ENCODE measurements around the gene WDR1.

GRCh38 chr4:10102474-10103332, 13.9 kb downstream of the WDR1 start:
- no peak for TF ChIP-seq EP300 (IDR thresholded peaks at IDR 0.05)
- TF ChIP-seq CTCF (IDR thresholded peaks at IDR 0.05), result no peak
- no peak for TF ChIP-seq POLR2A (IDR thresholded peaks at IDR 0.05)

All from upper lobe of left lung (tissue), 4 donors.